HL-60/S4 treated with retinoic acid at 250 ng/mL for 4 days and 3 days (cell line): ENCODE data around the gene MYO10.
"Not testable (repeated sequence)": the region's sequence is repeated elsewhere in the genome, so short reads cannot be mapped to it uniquely, and the experiment has no call there.

ENCODE experiments used
- in situ Hi-C: fragments of 300-500 bp; cut with MboI; formaldehyde crosslinking; loops from 2 replicates; pipeline ENCODE4 v1.7.0; 2022; ENCODE audit warnings: low sequenced_read_pairs

Gene MYO10

DNA sequence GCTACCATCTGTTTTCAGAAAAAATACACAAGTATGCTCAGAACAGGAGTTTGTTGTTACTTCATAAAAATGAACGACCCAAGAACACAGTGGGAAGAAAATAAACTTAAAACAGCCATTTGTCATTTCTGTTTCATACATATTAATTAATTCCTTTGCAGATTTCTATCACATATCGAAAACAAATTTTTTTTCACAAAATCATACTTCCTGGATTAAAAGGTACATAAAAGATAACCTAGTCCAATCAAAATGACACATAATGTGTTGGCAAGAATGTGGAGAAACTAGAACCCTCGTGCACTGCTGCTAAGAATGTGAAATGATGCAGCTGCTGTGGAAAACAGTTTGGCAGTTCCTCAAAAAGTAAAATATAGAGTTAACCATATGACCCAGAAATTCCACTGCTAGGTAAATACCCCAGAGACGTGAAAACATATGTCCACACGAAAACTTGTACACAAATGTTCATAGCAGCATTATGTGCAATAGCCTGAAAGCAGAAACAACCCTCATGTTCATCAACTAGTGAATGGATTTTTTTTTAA lies 46.0 kb downstream of the MYO10 start:
- in situ Hi-C loops: no loop called here

DNA sequence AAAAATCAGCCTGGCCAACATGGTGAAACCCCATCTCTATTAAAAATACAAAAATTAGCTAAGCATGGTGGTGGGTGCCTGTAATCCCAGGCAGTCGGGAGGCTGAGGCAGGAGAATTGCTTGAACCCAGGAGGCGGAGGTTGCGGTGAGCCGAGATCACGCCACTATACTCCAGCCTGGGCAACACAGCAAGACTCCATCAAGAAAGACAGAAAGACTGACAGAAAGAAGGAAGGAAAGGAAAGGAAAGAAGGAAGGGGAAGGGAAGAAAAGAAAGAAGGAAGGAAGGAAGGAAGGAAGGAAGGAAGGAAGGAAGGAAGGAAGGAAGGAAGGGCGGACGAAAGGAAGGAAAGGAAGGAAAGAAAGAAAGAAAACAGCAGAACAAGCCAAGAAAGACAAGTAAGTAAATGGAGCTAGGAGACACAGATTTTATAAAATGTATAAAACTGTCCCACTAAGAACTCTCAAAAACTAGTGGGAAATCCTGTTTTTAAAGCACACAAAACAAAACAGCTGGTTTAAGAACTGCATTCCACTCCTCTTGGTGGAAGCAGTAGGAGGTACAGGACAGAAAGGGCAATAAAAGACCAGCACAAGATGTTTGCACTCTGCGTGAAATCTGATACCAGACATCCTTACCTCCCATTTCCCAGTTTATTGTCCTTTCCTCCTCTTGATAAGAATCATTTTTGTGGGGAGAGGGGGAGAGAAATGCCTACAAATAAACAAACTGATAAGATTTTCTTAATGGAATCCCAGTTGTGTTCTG lies 46.7 kb downstream of the MYO10 start:
- in situ Hi-C loops: no loop called here

- in situ Hi-C loops: no loop called here
Measured at GRCh38 chr5:16888694-16889124, 47.4 kb downstream of the MYO10 start.

- in situ Hi-C loops: no loop called here
Measured at GRCh38 chr5:16886793-16887345, 49.2 kb downstream of the MYO10 start.

GRCh38 chr5:16886366-16886736 lies 49.7 kb downstream of the MYO10 start:
- in situ Hi-C loops: no loop called here

DNA sequence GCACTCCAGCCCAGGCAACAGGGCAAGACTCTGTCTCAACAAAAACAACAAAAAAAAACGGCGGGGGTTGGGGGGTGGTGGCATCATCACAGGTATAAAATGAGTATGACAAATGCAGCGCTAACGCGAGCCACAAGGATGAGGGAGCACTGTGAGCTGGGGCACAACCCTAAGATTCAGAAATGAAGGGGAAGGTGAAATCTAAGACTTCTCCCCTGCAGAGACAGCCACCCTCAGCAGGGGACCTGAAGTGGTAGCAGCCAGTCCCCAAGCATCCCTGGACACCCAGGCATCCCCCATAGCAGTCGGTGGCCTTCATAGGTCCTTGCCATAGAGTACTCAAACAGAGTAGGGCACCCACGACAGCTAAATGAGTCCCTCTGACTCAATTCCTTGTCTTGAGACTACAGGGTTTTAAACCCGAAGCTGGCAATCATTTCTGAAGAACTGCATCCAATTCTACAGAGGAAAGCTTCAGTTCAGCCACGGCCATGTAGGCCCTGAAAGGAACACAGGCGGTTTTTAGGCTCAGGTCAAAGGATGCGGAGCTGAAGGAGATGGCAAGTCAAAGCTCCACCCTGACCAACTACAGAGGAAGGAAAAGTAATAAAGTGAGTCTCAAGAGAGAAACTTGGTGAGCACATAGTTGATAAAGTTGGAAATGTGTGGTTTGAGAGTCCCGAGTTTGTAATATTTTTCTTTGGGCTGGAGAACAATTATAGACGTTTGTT lies 50.3 kb downstream of the MYO10 start:
- in situ Hi-C loops: no loop called here

- in situ Hi-C loops: no loop called here
Measured at GRCh38 chr5:16884595-16884994, 51.5 kb downstream of the MYO10 start.

- in situ Hi-C loops: no loop called here
Measured at GRCh38 chr5:16883806-16884205, 52.3 kb downstream of the MYO10 start.

GRCh38 chr5:16883176-16883575 lies 52.9 kb downstream of the MYO10 start:
- in situ Hi-C loops: no loop called here

GRCh38 chr5:16881251-16881650 lies 54.8 kb downstream of the MYO10 start:
- in situ Hi-C loops: no loop called here

DNA sequence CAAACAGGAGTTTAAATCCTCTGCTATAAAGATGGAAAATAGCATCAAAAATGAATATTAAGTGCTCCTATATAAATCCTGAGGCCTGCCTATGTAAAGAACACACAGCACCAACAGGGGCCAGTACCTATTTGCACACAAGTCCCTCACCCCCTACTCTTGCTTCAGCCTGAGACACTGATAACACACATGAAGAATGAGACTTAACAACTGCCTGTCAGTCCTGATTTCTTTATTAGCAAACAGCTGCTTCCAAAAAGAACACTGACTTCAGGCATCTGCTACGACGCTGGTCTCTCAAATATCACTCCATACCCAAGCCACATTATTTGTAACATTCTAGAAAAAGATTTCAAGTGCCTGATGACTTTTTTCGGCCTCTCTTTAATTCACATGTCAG lies 55.5 kb downstream of the MYO10 start:
- in situ Hi-C loops: no loop called here

DNA sequence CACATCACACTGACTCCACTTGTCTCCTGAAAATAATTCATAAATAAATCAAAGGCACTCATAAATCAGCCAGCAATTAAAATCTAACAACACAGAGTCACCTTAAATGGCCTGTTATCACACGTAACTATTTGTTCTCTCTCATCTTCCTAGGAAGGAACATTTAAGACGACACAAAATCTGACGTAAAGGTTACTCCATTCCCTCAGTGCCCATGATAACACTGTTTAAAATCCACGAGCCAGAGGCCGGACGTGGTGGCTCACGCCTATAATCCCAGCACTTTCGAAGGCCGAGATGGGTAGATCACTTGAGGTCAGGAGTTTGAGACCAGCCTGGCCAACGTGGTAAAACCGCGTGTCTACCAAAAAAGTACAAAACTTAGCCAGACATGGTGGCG lies 56.4 kb downstream of the MYO10 start:
- in situ Hi-C loops: no loop called here

DNA sequence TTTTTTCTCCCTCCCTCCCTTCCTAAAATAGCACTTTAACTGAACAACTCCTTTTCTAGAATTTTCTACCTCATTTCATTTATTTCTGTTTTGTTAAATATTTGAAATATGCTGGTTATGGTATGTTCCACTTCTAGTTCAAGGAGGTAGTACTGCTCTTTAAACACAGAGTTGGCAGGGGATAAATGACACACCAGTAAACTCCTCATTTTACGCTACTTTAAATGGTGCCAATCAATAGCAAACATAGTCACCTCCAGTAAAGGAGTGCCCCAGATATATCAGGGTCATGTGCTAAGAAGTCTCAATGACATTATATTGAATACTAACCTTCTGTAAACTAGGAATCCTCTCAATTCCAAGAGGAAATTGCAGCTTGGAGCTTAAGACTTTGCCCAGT lies 56.9 kb downstream of the MYO10 start:
- in situ Hi-C loops: no loop called here

GRCh38 chr5:16877267-16877935 lies 58.7 kb downstream of the MYO10 start:
- in situ Hi-C loops: no loop called here

- in situ Hi-C loops: not testable (repeated sequence)
Measured at GRCh38 chr5:16874424-16874823, 61.7 kb downstream of the MYO10 start.

DNA sequence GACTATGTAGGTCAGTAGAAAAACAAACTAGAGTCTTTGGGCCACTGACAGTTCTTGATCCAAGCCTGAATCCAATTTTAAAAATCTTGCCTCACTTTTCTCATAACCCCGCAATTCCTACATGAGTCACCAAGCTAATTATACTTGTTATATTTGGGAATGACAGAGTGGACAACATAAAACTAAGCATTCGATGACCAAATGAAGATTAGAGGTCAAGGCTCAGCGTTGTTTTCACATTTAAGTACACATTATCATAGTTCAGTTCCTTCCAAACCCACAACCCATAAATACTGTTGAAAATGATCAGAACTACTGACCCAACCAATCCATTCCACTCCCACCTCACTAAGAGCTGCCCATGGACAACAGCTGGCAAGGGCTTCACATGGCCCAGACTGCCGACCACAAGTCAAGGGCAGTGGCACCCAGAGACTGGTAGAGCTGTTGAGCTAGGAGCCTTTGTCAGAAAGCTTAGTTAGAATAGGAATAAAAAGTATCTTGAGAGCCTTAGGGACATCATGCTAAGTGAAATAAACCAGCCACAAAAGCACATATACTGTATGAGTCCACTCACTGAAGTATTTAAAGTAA lies 64.2 kb downstream of the MYO10 start:
- in situ Hi-C loops: no loop called here

- in situ Hi-C loops: no loop called here
Measured at GRCh38 chr5:16870878-16871277, 65.2 kb downstream of the MYO10 start.

DNA sequence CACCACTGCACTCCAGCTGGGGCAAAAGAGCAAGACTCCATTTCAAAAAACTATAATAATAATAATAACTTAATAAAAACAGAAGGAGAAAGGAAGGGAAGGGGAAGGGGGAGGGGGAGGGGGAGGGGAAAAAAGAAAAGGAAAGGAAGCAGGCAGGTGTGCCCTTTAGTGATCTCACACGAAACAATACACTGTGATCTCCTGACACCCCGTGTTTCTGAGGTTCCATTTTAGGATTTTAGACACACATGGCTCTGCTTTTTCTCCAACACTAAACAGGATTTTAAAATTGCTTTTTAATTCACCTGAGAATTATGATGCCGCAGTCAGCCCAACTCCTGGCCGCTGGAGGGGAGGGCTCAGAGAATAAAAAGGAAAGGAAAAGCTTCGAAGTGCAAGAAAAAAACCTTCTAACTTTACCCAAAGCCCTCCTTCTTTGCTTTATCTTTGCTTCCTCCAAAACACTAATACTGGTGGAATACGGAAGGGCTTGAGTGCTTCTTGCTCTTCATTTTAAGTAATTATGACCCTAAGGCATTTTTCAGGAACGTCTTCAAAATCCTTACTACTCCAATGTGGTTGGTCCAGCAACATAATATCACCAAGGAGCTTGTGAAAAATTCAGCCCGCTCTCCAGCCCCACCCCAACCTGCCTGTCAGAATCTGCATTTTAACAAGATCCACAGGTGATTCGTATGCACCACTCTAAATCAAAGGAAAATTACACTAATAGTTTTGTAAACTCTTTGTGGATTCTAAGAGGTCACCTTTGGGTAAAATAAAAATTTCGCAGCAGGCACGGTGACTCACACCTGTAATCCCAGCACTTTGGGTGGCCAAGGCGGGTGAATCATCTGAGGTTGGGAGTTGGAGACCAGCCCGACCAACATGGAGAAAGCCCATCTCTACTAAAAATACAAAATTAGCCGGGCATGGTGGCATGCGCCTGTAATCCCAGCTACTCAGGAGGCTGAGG lies 66.0 kb downstream of the MYO10 start:
- in situ Hi-C loops: no loop called here

- in situ Hi-C loops: no loop called here
Measured at GRCh38 chr5:16867577-16867953, 68.5 kb downstream of the MYO10 start.
